ENCODE data around the gene C3. TPM values are rescaled to one million over a fixed set of nuclear protein-coding genes. Genes with fewer than 3 reads are reported as not detected.
A peak's percentile ranks its signal among the peaks of the same experiment; 100 is the strongest.

Gene C3
- polyA plus RNA-seq, 1 donor = 19.4 TPM

DNA sequence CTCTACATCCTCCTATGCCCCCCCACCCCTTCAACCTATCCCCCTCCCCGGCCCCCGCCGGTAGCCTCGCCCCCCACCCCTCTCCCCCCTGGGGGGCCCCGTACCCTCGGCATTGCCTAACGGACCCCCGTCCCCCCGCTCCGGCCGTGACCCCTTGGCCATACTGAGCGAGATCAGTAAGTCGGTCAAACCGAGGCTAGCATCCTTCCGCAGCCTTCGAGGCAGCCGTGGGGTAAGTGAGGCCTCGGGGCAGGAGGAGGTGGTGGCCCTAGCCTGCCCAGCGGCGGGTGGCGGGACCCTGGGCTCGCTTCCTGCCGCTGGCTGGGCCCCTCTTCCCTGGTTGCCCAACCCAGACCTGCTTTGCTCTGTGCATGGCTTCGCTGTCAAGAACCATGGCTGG is 25.5 kb upstream of the C3 start:
- DNase-seq = no peak

DNA sequence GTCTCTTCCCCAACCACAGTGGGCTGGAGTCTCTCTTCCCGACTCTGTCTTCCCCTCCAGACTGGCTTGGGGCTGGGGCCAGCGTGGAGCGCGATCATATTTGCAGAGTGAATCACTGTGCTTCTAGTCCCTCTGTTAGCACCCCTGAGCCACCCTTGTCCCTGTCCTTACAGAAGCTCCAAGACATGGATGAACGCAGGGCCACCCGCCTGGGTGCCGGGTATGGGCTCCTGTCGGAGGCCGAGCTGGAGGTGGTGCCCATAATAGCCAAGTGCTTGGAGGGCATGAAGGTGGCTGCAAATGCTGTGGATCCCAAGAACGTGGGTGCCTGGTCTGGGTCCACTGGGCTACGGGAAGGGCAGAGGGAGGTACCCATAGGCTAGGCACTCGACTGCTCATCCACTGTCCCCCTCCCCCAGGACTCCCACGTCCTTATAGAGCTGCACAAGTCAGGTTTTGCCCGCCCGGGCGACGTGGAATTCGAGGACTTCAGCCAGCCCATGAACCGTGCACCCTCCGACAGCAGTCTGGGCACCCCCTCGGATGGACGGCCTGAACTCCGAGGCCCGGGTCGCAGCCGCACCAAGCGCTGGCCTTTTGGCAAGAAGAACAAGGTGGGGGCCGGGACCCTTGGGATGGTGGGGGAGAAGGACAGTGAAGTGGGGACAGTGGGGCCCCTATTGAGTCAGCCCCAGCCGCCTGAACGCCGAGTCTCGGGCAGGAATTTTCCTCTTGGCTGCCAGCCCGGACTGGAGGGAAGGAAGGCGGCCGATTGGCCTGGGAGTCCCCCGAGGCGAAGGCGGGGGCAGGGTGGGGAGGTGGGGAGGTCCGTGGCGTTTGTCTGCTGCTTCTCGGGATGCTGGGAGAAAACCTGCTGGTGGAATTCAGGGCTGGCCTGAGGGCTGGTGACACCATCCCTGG is 24.2 kb upstream of the C3 start:
- no peak for DNase-seq

DNA sequence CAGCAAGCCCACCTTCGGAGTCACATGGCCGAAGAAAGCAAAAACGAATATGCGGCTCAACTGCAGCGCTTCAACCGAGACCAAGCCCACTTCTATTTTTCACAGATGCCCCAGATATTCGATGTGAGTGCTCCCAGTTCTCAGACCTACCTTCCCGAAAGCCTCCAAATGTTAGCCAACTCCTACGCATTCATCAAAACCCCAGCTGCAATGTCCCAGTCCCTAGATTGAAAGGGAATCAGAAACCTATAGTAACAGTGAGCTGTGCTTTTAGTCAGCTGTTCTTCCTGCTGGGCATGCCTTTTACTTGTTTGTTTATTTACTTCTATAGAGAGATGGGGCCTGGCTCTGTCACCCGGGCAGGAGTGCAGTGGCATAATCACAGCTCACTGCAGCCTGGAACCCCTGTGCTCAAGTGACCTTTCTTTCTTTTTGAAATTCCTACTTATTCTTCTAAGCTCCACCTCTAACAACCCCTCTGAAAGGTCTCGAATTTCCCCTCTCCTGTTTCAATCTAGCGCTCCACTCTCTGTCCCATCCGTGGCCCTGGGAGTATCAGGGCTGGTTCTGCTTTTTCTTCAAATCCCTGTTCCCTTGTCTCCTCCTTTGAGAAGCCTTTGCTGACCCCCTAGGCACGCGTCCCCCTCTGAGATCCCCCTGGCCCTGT is 23.4 kb upstream of the C3 start:
- DNase-seq = no peak

DNA sequence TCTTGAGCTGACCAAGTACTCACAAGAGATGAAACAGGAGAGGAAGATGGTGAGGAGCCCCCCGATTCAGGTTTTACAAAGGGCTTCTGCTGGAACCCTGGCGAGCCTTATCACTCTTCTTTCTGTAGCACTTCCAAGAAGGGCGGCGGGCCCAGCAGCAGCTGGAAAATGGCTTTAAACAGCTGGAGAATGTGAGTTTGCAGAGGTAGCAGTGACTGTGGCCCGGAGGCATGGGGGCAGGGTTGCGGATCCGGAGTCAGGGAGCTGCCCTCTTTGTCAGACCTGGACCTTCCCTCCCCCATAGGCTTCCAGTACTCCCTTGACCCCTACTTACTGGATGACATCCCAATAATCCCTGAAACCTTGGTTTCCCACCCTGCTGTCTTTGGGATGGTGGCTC is 22.6 kb upstream of the C3 start:
- no peak for DNase-seq

DNA sequence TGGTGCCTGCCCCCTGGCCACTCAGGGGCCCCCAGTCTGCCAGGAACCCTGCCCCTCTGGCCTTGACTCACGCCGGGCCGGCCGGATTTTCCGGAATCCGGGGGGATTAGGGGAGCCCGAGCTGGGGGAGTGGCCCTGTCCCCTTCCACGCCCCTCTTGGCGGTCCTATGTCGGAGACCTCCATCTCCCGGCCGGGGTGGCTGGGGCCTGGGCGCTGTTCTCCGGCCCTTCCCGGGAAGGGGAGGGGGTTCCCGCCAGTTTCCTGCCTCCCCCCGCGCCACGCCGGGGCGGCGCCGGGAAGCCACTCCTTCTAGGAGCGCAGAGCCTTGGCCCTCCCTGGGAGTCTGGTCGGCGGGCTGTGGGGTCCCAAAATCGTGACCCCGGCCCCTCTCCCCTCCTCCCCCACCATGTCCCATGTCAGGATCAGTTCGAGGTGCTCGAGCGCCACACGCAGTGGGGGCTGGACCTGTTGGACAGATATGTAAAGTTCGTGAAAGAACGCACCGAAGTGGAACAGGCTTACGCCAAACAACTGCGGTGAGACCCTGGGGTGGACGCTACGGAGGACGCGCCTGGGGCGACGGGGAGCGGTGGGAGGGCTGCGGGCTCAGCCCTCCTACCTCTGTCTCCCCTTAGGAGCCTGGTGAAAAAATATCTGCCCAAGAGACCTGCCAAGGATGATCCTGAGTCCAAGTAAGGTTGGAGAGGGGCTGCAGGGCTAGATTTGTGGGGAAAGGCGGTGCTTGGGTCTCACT is 20.3 kb upstream of the C3 start:
- no peak for DNase-seq

DNA sequence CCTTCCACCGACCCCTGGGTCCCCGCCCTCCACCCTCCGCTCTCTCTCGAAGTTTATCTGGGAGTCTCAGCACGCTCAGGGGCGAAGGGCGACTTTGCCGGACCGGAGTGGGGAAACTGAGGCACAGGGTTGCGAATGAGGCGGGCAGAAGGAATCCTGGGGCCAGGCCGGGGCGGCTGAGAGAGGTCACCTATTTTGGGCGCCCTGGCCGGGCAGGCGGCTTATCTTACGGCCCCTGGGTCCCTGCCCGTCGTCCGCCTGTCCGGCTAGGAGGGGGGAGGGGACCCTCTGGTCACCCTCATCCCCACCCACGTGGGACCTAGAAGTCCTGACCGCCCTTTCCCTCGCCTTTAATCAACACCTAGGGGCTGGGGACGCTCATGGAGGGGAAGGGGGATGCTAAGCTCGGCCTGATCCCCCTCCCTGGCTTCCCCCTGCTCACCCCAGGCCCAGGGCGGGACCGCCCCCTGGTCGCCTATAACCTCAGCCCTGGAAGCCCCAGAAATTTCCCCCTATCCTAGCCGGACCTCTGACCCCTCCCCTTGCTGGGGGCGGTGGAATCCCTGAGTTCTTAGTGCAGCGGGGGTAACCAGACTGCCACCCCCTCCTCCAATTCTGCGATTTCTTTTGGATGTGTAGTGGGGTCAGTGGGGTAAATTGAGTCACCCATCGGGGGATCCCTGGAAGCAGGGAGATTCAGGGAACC is 19.6 kb upstream of the C3 start:
- DNase-seq = no peak

DNA sequence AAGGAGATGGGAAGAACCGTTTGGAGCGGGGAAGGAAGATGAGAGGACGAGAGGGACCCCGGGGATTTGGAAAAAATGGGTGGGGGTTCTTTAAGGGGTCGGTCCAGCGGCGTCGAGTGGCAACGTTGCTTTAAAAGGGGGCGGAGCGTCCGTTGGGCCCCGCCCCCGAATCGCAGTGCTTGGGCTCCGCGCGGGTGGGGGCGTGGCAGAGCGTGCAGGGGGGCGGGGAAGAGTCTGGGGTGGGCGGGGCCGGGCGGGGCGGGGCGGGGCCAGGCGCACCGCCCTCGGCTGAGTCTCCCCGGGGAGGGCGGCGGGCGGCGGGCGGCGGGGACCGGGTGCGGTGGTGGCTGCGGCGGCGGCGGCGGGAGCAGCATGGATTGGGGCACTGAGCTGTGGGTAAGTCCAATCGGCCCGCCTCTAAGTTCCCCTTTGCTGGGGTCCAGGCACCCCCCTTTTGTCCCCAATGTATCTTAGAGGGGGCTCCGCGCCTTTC is 19.0 kb upstream of the C3 start, which contains the start of gene TRIP10:
TRIP10 (plus strand) TSS at position 291 of the 493 bp plus-strand sequence; CDS start at position 373, 82 bp downstream.
- no peak for DNase-seq

DNA sequence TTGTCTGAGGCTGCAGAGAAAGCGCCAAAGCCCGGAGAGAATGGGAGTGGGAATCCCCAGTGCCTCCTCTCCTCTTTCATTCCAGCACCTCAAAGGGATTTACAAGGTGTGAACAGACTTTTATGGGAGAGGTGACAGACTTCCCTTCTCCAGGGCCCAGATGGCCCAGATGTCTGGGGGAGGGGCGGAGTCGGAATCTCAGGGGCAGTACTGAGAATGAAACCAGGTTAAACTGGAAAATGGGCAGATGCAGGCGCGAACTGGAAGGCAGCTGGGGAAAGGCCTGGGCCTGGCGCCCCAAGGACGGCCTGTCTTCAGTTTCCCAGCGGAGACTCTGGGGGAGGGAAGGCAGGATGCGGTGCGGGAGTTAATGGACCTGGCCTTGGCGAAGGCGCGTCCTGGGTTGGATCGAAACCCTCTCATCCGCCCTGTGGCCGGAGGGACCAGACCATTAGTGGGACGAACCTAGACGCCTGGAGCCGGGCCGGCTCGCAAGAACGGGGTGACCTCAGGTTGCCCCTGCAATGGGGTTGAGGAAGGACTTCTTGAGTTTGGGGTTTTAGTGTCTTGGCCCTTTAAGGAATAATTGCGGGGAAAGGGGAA is 18.4 kb upstream of the C3 start:
- no peak for DNase-seq

DNA sequence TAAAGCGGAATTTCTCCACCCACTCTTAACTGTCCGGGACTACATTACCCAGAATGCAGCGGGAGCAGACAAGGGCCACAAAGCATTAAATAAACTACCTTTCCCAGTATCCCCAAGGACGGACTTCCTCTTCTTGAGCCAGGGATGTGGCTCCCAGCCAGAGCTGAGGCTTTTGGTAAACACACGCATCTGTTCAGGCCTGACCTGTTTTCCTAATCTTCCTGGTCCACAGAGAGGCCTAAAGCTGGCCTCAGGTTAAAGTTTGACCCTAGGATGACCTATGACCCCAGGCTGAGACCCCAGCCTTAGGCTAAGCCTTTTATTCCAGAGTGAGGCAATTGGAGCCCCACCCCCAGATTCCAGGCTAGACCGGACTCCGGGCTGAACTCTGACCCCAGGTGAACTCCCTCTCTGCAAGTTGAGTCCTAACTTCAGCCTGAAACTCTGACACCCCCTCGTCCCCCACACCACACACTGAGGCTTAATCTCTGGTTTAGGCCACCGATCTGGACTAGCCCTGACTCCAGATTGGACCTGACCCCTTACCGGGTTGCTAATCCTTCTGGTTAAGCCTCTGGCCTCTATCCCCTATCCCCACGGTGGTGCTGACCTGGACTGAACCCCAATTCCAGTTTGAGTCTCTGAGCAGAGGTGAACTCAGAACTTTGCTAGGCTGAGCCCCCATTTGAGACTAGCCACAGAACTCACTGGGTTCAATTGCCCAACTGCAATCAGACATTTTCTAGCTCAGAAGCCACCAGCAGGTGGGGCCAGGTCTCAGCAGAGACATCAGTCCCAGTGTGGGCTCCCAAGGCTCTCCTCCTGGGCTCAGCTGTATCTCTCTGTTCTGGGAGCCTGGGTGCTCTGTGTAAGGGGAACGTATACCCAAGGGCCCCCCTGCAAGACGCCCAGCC is 17.7 kb upstream of the C3 start:
- DNase-seq = no peak

DNA sequence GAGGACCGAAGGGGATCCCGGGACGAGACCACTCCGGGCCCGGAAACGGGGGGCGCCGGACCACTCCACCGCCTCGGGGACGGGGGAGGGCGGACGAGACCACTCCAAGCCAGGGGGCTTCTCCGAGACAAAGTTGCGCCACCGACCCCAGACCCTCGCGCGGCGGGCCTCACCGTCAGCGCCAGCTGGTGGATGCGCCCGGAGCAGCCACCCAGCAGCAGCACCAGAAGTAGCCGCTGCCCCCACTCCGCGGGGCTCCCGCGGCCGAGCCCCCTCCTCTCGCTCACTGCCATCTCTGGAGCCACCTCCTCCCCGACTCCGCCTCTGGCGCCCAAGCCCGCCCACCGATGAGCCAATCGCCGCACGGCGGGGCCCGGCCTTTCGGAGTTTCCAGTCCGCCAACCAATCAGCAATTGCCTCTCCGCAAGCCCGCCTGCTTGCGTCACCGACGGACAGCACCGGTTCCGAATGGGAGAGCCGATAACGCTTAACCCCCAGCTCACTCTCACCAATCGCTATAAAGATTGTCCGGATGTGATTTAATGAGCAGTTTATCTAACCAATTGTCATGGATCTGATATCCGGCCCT is 16.9 kb upstream of the C3 start, which contains the start of gene GPR108:
GPR108 (minus strand) TSS at position 297 of the 589 bp plus-strand sequence; CDS start at position 293, 4 bp downstream.
- peak; percentile 100 for DNase-seq

DNA sequence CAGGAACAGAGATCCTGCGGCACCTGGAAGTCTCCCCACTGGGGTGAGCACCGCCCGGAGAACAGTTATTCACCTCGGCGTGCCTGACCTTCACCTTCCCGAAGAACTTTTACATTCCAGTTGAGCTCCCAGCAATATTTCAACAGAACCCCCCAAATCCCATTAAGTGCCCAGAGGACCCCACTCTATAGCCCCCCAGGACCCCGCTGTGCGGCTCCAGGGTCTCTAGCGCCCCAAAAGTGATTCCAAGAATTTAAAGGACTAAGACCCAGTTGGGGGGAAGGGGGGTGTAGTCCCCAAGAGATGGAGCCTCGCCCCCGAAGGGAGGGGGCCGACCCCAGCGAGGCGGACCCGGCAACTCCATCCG is 16.4 kb upstream of the C3 start:
- DNase-seq = no peak

DNA sequence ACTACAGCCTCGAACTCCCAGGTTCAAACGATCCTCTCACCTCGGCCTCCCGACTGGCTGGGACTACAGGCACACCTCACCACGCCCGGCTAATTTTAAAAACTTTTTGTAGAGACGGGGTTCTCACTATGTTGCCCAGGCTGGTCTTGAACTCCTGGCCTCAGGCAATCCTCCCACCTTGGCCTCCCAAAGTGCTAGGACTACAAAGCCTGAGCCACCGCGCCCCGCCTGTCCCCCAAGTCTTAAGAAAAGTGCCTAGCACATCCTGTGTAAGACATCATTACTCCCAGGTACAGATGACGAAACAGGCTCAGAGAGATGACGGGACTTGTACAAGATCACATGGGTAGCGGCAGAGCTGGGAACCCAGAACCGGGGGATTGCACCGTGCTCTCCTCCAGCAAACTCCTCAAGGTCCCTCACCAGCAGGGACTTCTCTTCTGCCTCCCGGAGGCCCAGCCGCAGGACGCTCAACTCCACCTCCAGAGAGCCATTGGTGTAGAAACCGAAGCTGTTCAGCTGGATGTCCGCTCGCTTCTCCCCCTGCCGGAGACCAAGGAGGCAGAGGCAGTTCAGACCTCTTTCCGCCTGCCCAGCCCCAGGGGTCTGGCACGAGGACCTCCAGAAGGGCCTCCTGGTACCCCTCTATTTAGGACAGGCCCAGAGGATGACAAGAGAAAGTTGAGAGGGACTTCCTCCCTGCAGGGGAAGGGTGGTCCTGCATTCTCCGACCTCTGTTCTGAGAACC is 15.9 kb upstream of the C3 start:
- no peak for DNase-seq

DNA sequence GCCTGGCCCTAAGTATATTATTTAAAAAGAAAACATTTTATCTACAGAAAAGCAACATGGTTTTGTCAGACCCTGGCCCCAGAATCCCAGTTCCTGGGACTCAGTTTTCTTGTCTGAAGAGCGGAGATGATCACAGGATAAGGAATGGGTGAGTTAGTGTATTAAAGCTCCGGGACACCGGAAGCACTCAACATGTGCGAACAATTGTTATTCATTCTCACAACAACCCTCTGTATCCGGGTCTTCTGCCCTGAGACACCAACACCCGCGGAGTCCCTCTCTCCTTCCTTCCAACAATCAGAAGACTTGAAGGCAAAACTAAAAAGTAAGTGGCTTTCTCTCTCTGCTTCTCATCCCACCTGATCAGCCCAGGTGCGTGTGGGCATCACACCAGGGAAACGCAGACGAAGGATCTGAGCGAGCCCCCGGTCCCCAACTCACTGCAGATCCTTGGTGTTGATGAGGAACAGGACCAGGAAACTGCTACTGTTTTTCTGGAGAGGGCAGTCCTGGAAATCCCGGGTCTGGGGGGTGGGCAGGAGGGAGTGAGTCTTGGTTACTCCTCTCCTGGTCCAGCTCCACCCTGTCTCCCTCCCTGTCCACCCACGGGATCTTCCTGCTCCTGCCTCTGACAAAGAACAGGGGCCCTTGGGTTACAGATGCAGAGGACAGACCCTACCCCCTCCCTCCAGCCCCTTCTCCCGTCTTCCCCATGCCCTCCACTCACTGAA is 14.9 kb upstream of the C3 start:
- DNase-seq = no peak

DNA sequence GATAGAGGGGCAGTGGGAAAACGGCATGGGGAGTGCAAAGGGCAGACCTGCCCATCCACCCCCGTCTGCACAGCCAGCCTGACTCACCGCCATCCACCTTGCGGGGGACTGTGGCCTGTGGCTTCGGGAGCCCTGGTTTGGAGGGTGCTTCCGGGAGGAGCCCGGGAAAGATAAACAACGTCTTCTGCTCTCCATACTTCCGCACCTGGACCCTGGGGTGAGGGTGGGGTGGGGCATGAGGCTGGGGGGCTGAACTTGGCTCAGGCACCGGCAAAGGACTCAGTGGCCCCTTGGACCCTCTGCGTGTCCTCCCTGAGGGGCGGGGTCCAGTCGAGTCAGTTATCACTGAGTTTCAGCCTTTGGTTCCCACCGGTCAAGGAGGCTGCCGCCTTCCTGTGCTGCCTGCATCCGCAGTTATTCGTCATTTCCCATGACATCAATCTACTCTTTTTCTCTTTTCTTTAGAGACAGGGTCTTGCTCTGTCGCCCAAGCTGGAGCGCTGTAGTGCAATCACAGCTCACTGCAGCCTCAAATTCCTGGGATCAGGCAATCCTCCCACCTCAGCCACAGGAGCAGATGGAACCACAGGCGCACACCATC is 13.7 kb upstream of the C3 start:
- DNase-seq = no peak

DNA sequence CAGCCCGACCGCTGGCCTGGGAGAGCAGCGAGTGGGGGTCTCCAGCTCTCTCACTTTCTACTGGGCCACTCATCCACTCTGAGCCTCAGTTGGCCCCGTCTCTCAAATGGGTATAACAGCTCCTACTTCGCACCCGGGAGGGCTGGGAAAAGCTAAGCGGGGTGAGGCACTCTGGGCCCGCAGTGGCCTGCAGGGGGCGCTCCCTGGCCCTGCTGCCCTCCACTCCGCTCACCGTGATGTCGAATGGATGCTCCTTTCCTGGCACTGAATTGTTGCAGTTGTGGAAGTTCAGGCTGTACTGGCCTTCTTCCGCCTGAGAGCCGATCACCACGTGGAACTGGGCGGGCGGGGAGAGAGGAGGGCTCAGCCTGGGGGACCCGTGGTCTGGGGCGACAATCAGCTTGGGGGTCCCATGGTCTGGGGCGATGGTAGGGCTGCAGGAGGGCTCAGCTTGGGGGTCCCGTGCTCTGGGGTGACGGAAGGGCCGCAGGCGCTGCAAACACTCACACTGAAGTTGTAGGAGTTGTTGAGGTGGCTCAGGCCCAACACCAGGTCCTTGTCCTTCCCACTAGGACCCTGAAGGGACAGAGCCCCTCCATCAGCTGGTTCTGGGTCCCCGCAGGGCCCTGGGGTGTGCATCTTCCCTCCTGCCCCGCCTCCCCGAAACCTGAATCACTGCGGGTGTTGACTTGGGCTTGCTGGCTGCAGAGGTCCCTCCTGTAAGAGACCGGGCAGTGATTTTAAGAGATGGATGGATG is 13.1 kb upstream of the C3 start:
- DNase-seq = no peak

DNA sequence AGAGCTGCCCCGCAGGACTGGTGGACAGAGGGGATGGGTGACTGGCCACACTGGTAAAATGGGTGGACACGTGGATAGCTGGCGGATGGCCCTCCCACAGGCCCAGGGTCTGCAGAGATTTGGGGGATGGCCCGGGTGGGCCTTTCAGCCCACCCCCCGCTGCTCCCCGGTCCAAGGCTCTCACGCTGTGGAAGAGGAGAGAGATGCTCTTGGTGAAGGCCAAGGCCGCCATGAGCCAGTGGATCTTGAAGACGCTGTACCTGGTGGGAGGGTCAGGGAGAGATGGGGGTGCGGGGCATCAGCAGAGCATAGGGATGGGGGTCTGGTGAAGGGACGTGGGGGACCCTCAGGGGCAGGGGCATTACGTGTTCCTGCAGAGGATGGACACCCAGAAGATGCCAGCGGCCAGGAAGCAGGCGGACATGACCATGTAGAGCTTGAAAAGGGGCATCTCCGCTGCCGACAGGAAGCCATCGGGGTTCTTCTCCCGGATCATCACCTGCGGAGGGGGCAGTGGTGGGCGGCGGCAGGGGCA is 12.4 kb upstream of the C3 start:
- DNase-seq = no peak

DNA sequence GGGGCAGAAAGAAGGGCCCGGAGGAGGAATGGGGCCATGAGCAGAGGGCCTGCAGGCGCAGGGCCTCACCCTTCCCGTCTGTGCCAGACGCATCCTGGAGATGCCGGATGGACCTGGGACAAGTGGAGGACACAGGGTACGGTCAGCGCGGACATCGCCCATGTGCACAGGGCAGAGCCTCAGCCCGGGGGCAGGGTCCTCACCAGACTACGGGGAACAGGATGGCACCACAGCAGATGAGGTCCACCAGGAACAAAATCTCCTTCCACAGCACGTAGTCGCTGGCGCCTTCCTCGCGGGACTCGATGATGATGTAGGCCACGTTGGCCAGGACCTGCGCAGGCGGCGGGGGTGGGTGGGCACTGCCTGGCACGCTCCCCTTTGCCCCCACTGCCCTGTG is 11.4 kb upstream of the C3 start:
- no peak for DNase-seq
